ENCODE results near the gene DMRT1. TPM values are rescaled to one million over a fixed set of nuclear protein-coding genes. Genes with fewer than 3 reads are reported as not detected.

DMRT1 gene
- total RNA-seq, 2 donors from 2014 or later, result not detected

GRCh38 chr9:1002678-1003077 is 161.2 kb downstream of the DMRT1 start:
- H3K9ac ChIP-seq (ENCODE audit: extremely low read depth, low read length, poor library complexity, severe bottlenecking), result no peak overlapping the region
- Mint-ChIP-seq H3K27ac (no peak overlapping the region), H3K9me3 (peaks cover 21% of the 10 kb centered on the region)

DNA sequence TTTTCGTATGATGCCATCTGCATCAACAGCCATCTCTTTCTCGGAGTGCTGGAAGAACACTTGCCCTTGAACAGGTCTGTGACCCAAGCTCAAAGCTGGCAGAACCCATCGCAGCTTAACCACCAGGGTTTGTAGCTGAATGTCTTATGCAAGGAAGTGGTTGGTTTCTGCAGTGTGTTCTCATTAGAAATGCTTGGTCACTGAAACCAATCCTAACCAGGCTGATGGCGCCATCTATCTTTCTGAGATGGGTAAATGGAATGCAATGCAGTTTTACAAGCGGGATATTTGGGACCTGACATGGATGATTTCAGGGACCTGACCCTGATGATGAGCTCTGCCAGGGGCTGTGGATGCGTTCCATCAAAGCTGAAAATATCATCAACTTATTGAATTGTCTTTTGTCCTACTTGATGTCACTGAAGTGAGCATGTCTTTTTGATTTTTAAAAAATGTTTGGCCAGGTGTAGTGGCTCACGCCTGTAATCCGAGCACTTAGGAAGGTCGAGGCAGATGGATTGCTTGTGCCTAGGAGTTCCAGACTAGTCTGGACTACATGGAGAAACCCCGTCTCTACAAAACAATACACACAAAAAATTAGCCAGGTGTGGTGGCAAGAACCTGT is 163.7 kb downstream of the DMRT1 start:
- 47 to 68% methylated on average over 4 to 10 of the region's 10 CpGs for WGBS, 2 experiments (ENCODE audit: insufficient coverage in 1 of 2, insufficient read length in 1 of 2)
- Mint-ChIP-seq H3K4me3 (no peak overlapping the region), H3K9me3 (peaks cover 2% of the 10 kb centered on the region), H3K4me1 (no peaks in the 10 kb centered on the region), H3K36me3 (ENCODE audit: low read depth) (no peaks in the 10 kb centered on the region), H3K27ac (peak overlapping the region; percentile 55), H3K27me3 (ENCODE audit: insufficient read depth) (peaks cover 24% of the 10 kb centered on the region)
- Histone ChIP-seq H3K36me3 (ENCODE audit: control insufficient read depth, insufficient read depth, low read length) (no peaks in the 10 kb centered on the region), H3K4me3 (ENCODE audit: low read length) (no peak overlapping the region), H3K27me3 (ENCODE audit: control insufficient read depth, insufficient read depth, low read length, poor library complexity, severe bottlenecking) (peaks cover 16% of the 10 kb centered on the region), H3K27ac (ENCODE audit: low read depth, low read length) (no peak overlapping the region), H3K9ac (ENCODE audit: extremely low read depth, low read length, poor library complexity, severe bottlenecking) (no peak overlapping the region), H3K9me3 (ENCODE audit: control insufficient read depth, low read length) (peaks cover 3% of the 10 kb centered on the region), H3K4me1 (ENCODE audit: control insufficient read depth, insufficient read depth, low read length) (no peaks in the 10 kb centered on the region)
- TF ChIP-seq, protein P1, sequence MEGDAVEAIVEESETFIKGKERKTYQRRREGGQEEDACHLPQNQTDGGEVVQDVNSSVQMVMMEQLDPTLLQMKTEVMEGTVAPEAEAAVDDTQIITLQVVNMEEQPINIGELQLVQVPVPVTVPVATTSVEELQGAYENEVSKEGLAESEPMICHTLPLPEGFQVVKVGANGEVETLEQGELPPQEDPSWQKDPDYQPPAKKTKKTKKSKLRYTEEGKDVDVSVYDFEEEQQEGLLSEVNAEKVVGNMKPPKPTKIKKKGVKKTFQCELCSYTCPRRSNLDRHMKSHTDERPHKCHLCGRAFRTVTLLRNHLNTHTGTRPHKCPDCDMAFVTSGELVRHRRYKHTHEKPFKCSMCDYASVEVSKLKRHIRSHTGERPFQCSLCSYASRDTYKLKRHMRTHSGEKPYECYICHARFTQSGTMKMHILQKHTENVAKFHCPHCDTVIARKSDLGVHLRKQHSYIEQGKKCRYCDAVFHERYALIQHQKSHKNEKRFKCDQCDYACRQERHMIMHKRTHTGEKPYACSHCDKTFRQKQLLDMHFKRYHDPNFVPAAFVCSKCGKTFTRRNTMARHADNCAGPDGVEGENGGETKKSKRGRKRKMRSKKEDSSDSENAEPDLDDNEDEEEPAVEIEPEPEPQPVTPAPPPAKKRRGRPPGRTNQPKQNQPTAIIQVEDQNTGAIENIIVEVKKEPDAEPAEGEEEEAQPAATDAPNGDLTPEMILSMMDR (conservative IDR thresholded peaks at IDR 0.05), result peak; percentile 80
- DNase-seq, result peak; percentile 68

More at GRCh38 chr9:1002678-1003077, 161.2 kb downstream of the DMRT1 start:
- Mint-ChIP-seq H3K36me3 (ENCODE audit: low read depth) (no peaks in the 10 kb centered on the region), H3K4me1 (no peaks in the 10 kb centered on the region), H3K27me3 (ENCODE audit: insufficient read depth) (peaks cover 10% of the 10 kb centered on the region), H3K4me3 (no peak overlapping the region)
- no peak for DNase-seq
- TF ChIP-seq, protein P1 (conservative IDR thresholded peaks at IDR 0.05), result no peak
- no peak overlapping the region for H3K27ac ChIP-seq (ENCODE audit: low read depth, low read length)
- WGBS, 2 experiments (ENCODE audit: insufficient coverage in 1 of 2, insufficient read length in 1 of 2), result 95% methylated on average over 2 of the region's 2 CpGs; no CpG with 5 or more reads in 1 of the 2 experiments
- H3K4me3 ChIP-seq (ENCODE audit: low read length), result no peak overlapping the region
- H3K36me3 ChIP-seq (ENCODE audit: control insufficient read depth, insufficient read depth, low read length), result no peaks in the 10 kb centered on the region
- peaks cover 3% of the 10 kb centered on the region for H3K27me3 ChIP-seq (ENCODE audit: control insufficient read depth, insufficient read depth, low read length, poor library complexity, severe bottlenecking)
- H3K4me1 ChIP-seq (ENCODE audit: control insufficient read depth, insufficient read depth, low read length), result no peaks in the 10 kb centered on the region
- peaks cover 25% of the 10 kb centered on the region for H3K9me3 ChIP-seq (ENCODE audit: control insufficient read depth, low read length)

- 83 to 93% methylated on average over 1 to 3 of the region's 3 CpGs for WGBS, 2 experiments (ENCODE audit: insufficient coverage in 1 of 2, insufficient read length in 1 of 2)
- H3K4me1 Mint-ChIP-seq, result no peaks in the 10 kb centered on the region
- no peak overlapping the region for H3K4me3 ChIP-seq (ENCODE audit: low read length)
Observed at GRCh38 chr9:1007312-1007711, 165.8 kb downstream of the DMRT1 start.

More at GRCh38 chr9:1007312-1007711, 165.8 kb downstream of the DMRT1 start:
- no peak for DNase-seq
- Histone ChIP-seq H3K9ac (ENCODE audit: extremely low read depth, low read length, poor library complexity, severe bottlenecking) (no peak overlapping the region), H3K4me1 (ENCODE audit: control insufficient read depth, insufficient read depth, low read length) (no peaks in the 10 kb centered on the region), H3K9me3 (ENCODE audit: control insufficient read depth, low read length) (no peaks in the 10 kb centered on the region), H3K27ac (ENCODE audit: low read depth, low read length) (no peak overlapping the region), H3K27me3 (ENCODE audit: control insufficient read depth, insufficient read depth, low read length, poor library complexity, severe bottlenecking) (peaks cover 16% of the 10 kb centered on the region), H3K36me3 (ENCODE audit: control insufficient read depth, insufficient read depth, low read length) (no peaks in the 10 kb centered on the region)
- Mint-ChIP-seq H3K9me3 (no peaks in the 10 kb centered on the region), H3K27ac (no peak overlapping the region), H3K36me3 (ENCODE audit: low read depth) (no peaks in the 10 kb centered on the region), H3K27me3 (ENCODE audit: insufficient read depth) (peaks cover 26% of the 10 kb centered on the region), H3K4me3 (no peak overlapping the region)
- TF ChIP-seq, protein P1 (conservative IDR thresholded peaks at IDR 0.05), result no peak

All from endodermal cell (in vitro differentiated cells).